Neural cell (in vitro differentiated cells): ENCODE measurements around the gene PLXNA3.

Experiments used
- REST ChIP-seq: IDR thresholded peaks from 2 replicates; pipeline ENCODE4 v1.6.1; 2012; ENCODE audit warnings: borderline replicate concordance
- TF ChIP-seq, protein P1 (sequence below): fragments of 450-650 bp; IDR thresholded peaks from 2 replicates; pipeline ENCODE4 v1.5.1; 2014; ENCODE audit warnings: antibody characterized with exemption, mild to moderate bottlenecking, moderate library complexity; ENCODE audit not compliant: poor library complexity, severe bottlenecking

GRCh38 chrX:154469880-154470279 lies 11.8 kb downstream of the PLXNA3 start:
- TF ChIP-seq, protein P1, sequence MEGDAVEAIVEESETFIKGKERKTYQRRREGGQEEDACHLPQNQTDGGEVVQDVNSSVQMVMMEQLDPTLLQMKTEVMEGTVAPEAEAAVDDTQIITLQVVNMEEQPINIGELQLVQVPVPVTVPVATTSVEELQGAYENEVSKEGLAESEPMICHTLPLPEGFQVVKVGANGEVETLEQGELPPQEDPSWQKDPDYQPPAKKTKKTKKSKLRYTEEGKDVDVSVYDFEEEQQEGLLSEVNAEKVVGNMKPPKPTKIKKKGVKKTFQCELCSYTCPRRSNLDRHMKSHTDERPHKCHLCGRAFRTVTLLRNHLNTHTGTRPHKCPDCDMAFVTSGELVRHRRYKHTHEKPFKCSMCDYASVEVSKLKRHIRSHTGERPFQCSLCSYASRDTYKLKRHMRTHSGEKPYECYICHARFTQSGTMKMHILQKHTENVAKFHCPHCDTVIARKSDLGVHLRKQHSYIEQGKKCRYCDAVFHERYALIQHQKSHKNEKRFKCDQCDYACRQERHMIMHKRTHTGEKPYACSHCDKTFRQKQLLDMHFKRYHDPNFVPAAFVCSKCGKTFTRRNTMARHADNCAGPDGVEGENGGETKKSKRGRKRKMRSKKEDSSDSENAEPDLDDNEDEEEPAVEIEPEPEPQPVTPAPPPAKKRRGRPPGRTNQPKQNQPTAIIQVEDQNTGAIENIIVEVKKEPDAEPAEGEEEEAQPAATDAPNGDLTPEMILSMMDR = no peak
- TF ChIP-seq REST = no peak
